ENCODE measurements around the gene RDH12.

The RDH12 gene

DNA sequence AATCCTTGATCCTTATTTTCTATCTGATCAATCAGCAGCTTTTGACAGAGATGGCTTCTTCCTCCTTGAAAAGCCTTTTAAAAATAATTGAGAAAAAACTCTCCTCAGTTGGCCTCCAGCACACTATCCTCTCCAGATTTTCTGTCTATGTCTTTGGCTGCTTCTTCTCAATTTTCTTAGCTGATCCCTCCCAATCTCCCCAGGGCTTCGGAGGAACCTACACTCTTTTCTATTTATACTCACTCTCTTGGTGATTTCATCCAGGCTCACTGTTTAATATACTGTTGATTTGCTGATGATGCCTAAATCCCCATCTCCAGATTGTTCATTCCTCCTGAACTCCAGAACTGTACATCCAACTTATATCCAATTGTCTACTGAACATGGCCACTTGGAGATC is 54.8 kb downstream of the RDH12 start:
- DNase-seq = no peak

DNA sequence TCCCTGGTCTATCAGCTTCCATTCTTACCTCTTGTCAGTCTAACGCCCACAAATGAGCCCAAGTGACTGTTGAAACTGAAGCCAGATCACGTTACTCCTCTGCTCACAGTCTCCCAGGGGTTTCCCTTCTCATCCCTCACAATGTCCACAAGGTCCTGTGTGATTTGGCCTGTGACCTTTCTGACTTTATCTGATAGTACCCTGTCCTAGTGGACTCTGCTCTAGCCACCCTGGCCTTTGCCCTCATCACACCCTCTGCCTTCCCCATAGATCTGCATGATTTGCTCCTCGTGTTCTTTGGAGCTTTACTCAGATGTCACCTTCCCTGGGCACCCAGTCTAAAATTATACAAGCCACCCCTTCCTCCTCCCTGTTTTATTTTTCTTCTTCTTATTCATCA is 55.5 kb downstream of the RDH12 start:
- DNase-seq = no peak

DNA sequence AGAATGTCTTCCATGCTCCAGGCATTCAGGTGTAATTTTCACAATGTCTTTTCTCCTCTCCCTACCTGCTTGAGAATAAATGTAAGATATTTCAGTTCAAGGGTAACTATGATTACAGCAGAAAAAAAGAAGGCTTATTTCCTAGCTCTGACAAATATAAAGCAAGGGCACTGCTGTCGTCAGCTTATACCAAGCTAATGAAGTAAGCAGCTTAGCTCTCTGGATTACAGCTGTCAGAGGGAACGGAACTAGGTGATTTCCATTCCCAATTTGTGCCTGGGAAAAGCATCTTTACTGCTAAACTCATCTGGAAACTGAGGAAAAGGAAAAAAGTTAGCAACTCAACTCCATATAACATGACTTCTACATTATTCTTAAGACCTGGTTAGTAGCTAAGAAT is 58.2 kb downstream of the RDH12 start:
- DNase-seq = no peak

DNA sequence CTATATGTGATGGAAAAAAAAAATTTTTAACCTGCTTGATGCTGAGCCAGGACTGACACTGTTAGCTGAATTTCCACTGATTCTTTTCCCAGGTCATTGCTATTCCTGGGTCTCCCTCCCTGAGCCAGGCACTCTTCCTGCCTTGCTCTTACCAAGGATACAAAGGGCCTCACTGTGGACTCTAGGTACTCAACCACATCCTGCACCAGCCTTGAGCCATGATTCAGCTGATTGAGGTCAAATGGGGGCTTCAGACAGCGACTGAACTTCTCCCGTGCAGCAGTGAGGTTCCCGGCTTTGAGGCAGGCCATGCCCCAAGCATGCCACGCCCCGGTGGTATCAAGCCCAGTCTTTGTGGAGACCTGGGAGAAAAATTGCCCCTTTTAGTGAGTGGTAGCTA is 60.4 kb downstream of the RDH12 start:
- no peak for DNase-seq

DNA sequence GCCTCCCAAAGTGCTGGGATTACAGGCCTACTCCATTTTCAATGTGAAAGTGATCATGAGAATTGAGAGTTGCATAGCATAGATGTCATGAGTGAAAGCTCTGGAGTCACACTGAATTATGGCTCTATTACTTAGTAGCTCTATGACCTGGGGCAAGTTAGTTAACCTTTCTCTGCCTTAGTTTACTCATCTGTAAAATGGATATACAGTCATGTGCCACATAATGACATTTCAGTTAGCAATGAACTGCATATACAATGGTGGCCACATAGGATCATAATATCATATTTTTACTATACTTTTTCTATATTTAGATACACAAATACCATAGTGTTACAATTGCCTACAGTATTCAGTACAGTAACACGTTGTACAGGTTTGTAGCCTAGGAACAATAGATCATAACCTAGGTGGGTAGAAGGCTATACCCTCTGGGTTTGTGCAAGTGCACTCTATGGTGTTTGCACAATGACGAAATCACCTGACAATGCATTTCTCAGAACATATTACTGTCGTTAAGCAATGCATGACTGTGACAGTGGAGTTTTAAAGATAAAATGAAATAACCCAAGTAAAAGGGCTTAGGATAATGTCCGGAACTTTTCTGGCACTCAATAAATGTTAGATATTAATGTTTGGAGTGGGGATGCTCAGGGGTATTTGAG is 61.6 kb downstream of the RDH12 start:
- no peak for DNase-seq

DNA sequence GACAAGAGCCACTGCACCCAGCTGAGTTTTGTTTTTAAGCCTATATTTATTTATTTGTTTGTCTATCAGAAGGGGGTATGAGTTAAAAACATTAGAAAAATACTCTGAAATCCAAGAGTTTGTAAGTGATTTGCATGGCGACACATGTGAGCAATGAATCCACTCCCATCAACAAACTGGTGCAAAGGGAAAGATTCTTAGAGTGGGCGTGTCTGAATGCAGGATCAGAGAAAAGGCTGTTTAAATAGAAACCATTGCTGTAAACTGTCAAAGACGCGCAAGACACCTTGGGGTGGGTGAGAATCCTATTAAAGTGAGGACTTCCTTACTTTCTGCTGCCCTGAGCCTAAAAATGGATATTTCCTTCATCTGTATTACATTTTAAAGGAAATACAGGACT is 62.8 kb downstream of the RDH12 start:
- no peak for DNase-seq

DNA sequence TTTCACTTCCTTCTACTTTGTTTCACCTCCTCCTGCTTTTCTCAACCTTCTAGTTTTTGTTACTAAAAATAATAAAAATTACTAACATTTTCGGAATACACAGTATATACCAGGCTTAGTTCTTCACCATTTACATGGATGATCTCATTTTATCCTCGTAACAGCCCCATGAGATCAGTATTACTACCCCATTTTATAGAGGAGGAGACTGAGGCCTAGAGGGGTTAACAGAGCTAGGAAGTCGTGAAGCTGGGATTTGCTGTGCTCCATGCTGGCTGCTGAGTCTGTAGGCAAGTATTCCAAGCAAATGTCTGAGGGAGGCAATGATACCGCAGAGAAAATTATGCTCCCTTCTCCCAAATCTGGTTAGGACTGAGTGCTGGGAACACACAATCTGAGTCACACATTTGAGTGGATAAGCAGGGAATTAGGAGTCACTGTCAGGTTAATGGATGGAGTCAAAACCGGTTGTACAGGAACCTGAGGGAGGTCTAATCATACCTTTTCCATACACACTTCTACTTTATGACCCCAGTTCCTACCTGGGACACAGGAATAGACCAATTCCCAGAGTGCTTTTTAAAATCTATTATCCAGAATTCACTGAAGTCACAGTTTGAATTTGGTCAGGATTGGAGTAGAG is 63.6 kb downstream of the RDH12 start:
- no peak for DNase-seq

DNA sequence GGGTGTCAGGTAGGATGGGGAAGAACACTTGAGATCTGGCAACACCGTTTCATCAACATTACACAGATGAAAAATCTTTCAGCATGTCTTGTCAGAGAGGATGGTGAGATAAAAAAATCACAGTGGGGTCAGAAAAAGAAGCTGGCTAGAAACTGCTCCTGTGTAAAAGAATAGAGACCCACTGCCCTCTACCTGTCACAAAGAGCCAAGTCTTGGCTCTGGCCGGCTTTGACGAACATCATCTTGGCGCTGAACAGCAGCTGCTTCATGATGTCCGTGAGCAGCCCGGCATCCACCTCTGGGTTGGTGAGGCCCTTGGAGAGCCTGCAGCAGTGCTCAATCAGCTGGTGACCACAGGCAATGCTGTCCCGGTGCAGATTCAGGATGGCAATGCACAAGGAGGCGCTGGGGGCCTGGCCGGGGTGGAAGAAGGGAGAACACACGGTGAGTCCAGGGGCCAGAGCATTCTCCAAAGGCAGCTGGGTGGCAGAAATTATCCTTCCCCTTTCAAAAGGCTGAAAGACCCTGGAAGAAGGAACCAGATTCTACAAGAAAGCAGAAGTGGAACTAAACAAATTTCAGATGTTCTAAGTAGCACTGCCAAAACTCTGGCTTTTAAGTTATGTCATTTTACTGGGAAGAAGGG is 64.5 kb downstream of the RDH12 start:
- DNase-seq = no peak

DNA sequence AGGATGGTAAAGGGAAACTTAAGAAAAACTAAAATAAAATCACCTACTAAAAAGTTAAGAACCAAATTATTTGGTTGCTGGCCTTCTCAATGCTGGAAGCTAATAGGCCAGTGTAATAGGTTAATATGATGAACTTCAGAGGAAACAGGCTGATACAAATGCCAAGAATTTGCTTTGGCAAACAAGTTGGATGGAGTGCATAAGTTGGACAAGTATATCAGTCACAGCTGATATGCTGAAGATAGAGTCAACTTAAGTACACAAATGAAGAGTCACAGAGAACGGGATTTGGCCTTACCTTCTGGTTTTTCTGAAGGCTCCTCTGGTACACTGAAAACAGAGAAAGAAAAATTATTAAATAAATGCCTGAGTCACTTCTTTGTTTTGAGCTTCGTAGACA is 66.5 kb downstream of the RDH12 start:
- no peak for DNase-seq

DNA sequence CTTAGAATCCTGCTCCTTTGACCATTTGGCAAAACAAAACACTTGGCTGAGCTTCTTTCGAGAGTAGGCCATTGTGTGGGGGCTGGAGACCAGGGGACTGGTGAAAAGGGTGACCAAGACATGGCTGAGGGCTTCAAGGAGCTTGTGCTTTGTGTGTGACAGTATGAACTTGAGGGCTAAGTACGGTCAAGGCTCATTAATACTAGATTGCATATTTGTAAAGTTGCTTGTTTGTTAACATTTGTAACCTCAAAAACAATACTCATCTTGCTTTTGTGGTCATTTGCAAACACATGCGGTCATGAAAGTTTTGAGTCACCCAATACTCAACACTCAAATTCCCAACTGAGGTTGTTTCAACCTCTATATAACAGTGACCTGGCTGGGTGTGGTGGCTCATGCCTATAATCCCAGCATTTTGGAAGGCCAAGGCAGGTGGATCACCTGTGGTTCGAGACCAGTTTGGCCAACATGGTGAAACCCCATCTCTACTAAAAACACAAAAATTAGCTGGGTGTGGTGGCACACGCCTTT is 72.2 kb downstream of the RDH12 start:
- no peak for DNase-seq

DNA sequence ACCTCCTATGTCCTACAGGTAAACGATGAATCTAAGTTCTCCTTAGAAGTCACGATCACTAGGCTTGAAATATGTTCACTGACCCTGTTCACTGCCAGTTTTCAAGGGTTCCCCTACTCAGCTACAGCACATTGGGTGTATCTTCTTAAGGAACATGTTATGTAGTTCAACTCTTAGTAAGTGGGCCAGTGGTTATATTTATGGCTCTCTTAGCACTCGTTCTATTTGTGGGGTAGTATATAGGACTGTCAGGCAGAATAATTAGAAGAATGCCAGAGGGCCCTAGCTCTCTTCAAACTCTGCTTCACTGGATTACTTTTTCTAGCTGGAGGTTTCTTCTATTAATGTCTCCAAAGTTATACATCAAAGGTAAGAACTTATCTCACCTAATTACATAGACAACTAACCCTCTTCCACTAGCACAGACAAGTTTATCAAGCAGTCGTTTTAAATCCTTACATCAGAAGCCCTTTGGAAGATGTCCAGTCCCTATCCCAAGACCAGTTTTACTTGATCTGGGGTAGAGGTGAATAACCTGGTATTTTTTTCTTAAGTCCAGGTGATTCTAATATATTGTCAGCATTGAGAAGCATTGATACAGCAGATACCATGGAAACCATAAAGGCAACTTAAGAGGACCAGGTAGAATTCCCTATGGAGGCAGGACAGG is 75.1 kb downstream of the RDH12 start:
- DNase-seq = no peak

DNA sequence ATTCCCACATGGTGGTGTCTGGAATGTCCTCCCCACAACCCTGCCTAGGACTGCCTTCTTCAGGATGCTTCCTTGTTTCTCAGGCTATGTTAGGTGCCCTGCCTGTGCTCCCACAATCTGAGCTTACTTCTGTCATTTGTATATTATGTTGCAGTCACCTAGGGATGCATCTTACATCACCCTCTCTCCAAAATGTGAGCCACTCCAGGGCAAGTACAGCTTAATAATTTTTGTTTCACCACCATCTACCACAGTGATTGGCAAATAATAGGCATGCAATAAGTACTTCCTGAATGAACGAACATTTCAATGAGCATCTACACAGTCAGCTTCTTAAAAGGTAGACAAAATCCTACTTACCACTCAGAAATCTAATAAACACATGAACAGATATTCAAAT is 77.1 kb downstream of the RDH12 start:
- no peak for DNase-seq

DNA sequence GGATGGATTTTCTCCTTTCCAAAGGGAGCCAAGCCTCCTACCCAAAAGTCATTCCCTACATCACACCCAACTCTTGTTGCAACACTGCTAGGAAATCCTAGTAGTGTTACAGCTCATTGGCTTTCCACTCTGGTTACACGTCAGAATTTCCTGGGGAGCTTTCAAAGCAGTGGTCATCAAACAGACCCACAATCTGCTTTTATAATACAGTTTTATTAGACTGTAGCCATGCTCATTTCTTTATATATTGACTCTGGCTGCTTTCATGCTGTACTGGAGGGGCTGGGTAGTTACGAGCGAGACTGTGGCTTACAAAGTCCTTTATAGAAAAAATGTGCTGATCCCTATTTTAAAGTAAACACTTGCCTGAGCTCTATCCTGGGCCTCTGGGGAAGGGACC is 80.4 kb downstream of the RDH12 start:
- DNase-seq = no peak
